G401.6 (cell line): ENCODE results near the gene MVB12B.
A peak's percentile ranks its signal among the peaks of the same experiment; 100 is the strongest.

Source experiments
- FAIRE-seq: peaks from 2 replicates; lab custom pipeline; 2012; peaks lifted over from hg19 to GRCh38; lab: Jason Lieb, UNC

Gene MVB12B

DNA sequence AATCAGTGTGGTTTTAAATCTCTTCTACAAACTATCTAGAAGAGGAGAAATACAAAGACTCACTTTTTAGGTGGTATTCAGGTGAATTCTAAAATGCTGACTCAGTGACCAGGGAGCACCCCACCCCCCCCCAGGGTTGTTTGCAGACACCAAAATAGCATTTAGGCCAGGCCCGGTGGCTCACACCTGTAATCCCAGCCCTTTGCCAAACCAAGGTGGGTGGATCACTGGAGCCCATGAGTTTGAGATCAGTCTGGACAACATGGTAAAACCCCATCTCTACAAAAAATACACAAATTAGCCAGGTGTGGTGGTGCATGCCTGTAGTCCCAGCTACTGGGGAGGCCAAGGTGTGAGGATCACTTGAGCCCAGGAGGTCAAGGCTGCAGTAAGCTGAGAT, 168.1 kb downstream of the MVB12B start:
- no peak for FAIRE-seq

DNA sequence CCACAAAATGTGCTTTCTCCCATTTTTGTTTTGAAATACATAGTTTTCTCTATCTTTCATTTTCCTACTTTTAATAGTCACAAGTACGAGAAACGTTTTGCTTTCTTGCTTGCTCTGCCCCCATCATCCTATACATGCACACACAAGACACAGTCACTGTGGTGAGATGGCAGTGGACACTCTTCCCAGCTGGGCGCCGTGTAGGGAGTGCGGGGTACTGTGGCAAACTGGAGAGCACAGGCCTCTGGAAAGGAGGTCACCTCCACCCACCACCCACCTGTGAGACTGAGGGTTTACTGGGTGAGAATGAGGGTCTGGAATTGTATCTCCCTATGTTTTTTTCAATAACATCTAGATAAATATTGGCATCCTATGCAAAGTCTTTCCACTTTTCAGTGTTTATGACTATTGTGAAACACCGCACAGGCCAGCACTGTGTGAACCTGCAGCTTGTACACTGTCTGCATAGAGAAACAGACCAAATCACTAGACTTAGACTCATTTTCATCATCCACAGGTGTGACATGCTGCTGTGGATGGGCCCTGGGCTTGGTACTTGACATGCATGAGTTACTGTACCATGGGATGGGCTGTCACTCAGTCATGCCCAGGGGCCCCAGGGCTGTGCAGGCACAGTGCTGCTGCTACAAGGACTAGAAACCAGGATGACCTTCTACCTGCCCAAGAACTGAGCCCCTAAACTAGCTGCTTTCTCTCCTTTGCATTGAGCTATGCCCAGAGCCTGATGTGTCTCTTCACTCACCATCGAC, 169.0 kb downstream of the MVB12B start:
- FAIRE-seq, result no peak

DNA sequence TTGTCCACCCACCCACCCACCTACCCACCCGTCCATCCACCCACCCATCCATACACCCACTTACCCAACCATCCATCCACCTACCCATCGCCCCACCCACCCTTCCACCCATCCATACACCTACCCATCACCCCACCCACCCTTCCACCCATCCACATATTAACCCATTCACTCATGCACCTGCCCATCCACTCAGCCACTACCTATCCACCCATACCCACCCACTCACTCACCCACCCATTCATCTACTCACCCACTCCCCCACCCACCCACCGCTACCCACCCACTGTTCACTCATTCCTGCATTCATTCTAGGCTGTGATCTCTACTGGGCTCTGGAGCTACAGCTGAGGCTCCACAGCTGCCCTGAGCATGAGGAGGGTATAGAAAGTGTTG, 169.6 kb downstream of the MVB12B start:
- FAIRE-seq, result no peak

DNA sequence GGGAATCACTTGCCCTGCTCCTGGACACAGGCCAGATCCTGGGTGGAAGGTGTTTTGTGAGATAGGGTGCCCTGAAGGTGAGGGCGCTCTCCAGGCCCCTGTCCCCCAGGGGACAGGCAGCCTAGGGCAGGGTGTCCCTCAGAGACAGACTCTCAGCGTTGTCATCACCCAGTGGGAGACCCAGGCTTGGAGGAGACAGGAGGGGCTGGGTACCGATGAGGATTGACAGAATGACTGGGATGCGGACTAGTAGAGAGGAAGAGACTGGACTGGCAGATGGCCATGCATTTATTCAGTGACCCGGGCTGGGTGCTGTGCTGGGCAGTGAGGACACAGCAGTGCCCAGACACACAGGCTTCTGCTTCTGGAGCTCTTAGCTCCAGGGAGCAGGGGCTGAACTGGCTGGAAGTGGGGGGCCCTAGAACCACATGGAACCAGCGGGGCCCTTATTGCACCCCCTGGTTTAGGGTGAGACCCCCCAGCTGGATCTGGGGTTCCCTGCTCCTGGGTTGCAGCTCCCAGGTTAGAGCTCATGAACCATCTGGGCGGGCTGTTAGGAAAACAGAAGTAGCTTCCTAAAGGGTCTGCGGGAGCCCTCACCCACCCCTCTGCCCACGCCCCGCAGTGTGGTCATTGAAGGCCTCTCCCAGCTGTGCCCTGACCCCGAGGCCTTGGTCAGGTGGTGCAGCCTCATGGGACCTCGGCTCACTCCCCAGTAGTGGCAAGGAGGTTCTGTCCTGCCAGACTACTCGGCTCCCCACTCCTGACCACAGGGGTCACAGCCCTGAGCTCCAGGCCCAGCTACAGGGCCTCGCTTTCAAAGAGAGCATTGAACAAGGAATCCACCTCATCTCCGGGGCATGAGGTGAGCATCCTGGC, 170.4 kb downstream of the MVB12B start:
- no peak for FAIRE-seq

DNA sequence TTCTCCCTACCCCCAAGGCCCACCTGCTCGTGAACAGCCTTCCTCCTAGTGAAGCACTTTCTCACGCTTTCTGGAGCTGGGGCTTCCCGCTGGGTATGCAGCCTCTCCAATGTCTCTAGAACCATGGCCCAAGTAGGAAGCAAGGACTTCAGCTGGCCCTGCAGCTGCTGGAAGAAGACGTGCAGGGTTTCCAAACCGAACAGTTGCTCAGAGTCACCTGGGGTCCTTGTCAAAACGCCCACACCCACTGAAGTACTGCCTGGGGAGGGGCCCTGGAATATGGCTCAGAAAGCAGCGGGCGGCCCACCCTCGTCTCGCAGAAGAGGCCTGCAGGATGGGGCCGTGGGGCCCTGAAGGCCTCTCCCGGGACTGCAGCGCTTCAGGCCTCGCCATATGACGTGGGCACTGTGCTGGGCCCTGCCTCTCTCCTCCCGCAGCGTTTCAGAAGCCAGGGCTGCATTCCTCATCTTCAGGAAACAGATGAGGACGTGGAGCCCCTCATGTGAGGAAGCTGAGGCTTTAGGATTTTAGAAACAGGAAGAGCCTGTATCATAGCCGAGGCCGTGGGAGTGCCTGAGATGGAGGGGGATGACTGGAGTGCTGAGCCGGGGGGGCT, 171.1 kb downstream of the MVB12B start:
- FAIRE-seq, result no peak

DNA sequence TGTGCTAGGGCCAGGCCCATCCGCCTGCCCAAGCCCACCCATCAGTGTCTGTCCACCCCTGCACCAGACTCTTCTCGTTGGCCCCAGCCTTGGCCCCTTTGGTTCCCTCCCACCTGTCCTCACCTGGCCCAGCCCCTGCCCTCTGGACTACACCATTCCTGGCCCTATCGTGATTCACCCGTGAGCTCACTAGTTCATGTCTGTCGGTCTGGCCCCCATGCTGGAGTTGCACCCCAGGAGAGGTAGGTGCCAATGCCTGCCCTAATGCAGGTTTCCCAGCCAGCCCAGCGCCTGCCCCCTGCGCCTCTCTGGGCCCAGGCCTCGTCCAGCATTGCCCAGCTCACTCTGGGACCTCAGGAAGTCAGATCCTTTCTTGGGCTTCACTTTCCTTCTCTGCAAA, 171.7 kb downstream of the MVB12B start:
- no peak for FAIRE-seq

- FAIRE-seq, result peak; percentile 88
Observed at GRCh38 chr9:126499005-126499910, 172.6 kb downstream of the MVB12B start.

GRCh38 chr9:126499911-126500599, 173.4 kb downstream of the MVB12B start:
- no peak for FAIRE-seq

DNA sequence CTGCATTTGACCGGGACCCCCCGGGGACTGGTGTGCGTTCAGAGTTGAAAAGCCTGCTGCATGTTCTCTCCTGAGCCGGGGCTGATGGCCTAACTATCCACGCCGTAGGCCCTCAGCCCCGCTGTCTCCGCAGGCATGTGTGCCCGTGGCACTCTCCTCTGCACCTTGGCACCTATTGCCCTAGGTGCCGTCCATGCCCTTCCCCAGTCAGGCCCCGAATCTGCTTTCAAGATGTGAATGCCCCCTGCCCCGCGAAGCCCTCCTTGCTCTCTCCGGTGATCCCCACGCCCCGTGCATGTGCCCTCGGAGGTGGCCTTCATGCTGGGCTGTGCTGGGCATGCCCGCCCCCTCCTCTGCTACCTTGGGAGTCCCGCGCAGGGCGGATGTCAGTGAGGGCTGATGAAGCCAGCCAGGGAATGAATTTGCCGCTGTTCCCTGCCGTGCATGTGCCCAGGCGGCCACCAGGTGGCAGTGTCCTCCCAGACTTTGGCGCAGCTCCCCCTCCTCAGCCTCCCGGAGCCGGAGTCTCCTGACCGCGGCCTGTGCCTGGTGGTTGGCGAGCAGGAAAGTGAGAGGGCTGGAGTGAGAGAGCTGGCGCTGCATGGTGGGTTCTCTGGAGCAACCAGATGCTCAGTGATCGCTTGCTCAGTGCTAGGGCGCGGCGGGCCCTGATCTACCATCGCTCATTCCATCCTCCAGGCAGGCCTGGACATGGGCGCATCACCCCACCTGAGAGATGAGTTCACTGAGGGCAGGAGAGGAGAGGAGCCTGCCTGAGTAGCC, 174.2 kb downstream of the MVB12B start:
- peak; percentile 96 for FAIRE-seq

- peak; percentile 98 for FAIRE-seq
Observed at GRCh38 chr9:126501383-126502331, 175.0 kb downstream of the MVB12B start.

GRCh38 chr9:126502417-126503332, 176.0 kb downstream of the MVB12B start:
- FAIRE-seq, result no peak

DNA sequence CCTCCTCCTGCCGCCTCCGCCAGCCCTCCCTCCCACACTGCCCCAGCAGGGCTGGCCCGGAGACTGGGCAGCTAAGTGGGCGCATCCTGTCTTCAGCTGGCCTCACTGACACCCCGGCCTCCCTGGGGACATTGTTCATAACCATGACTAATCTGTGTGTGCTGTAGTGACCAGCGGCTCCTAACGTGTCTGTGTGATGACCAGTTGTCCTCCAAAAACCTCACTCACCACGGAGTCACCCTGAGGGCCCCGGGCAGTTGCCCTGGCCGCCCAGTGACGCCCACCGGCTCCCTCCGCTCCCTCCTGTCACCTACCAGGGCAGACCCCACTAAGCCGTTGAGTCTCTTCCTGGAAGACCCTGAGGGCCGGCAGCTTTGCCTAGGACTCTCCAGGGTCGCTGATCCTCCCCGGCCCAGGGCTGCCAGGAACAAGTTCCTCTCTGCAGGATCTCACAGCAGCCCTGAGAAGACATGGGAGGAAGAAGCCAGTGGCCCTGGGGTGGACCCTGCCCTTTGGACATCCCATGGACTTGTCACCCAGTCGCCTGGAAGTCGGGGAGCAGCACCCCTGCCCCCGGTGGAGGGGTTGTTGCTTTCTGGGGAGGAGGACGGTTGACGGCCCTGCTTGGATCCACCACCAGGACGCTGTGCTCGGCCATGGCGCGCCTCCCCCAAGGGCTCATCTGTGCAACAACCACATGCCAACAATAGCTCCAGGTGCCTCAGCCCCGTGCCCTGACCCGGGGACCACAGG, 176.9 kb downstream of the MVB12B start:
- no peak for FAIRE-seq

DNA sequence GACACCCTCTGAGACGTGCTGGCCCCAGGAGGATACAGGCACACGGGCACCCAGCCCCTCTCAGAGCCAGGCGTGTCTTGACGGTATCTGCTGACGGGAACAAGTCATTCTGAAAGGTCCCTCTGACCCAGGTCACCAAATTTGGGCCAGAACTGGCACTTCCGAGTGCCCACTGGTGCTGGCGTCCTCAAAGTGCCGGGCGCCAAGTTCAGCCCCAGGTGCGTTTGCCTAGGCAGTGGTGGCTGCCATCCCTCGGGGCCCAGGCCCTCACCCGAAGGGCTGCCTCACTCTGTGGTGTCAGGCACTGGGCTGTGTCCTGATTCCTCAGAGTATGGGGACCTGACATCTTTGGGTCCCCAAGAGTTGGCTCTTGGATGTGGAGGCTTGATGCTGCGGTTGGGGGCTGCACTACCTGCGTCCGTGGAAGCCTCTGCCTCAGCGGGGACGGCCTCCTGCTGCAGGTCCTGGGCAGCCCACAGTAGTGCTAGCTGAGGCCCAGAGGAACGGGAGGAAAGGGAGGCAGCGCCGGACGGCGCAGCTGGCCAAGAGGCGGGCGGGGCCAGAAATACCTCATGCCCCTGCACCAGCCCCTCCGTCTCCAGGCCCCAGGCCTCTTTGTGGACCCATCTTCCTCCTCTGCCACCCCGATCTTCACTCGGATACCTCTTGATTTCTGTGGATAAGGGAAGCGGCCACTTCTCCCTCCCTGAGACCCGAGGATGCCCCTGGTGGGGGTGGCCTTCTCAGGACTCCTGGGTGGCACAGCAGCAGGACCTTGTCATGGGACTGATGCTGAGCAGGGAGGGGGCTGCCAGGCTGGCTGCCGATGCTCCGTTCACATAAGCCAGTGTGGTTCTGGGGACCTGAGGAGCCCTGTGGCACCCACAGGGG, 177.7 kb downstream of the MVB12B start:
- no peak for FAIRE-seq

DNA sequence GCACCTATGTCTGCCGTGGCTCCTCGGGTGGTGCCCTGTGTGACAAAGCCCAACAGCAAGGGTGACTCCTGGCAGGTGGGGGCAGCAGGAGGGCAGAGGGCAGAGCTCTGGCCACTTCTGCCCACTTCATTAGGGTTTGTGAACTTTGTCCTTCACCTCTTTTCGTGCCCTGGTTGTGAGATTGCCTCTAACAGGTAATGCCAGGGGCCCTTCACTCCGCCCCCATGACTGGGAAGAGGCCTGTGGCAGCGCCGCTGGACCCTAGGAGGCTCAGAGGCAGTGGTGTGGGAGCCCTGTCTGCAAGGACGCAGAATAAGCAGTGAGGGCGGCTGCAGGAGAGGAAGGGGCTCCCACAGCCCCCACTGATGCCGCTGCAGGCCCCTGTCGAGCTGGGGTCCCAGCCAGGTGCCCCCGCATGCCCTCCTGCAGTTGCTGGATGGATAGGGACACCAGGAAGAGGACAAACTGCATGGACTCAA, 178.4 kb downstream of the MVB12B start:
- FAIRE-seq, result no peak

GRCh38 chr9:126505697-126506346, 179.2 kb downstream of the MVB12B start:
- no peak for FAIRE-seq
